ENCODE data around the gene IL6. TPM values are rescaled to one million over a fixed set of nuclear protein-coding genes. Genes with fewer than 3 reads are reported as not detected.
"Not testable (repeated sequence)": the region's sequence is repeated elsewhere in the genome, so short reads cannot be mapped to it uniquely, and the experiment has no call there.

IL6 gene
- total RNA-seq, 2 experiments from 2014 or later = not detected

DNA sequence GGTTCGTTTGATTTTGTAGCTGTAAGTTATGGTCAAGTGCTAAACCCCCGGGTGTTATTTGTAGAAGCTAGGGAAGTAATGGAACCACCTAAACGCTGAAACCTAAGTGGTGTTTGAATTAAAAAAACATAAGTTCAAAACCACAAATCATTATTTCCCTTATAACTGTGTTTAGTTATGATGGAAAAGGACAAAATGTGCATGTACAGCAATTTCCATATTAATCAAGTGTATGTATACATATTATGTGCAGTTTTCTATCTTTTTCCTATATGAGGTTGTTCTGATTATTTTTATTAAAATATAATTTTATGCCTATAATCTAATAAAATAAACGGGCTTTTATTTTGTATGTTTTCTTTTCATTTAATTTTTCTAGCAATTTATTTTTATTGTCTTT lies 45.9 kb downstream of the IL6 start:
- no peak overlapping the region for H3K27ac ChIP-seq (ENCODE audit: low read depth in 1 of 2, low read length in 2 of 2)
- Mint-ChIP-seq H3K36me3 (ENCODE audit: low read depth) (no peaks in the 10 kb centered on the region), H3K27ac (no peak overlapping the region), H3K4me3 (no peak overlapping the region), H3K9me3 (no peaks in the 10 kb centered on the region), H3K27me3 (peaks cover 27% of the 10 kb centered on the region), H3K4me1 (ENCODE audit: low read depth) (no peaks in the 10 kb centered on the region)
- ChIA-PET POLR2A (no interaction called here), CTCF (interaction anchor here (1.8 kb wide), 1 partner anchor 9 kb away, joined by 4 read pairs; no protein-coding TSS in a partner anchor)
- ATAC-seq (ENCODE audit: poor library complexity) (no peak), DNase-seq (no peak)
- H3K4me3 ChIP-seq (ENCODE audit: low read length) = no peak overlapping the region
- H3K9me3 ChIP-seq (ENCODE audit: control insufficient read depth in 1 of 2, insufficient read depth in 1 of 2, low read length in 2 of 2) = no peaks in the 10 kb centered on the region
- no peaks in the 10 kb centered on the region for H3K4me1 ChIP-seq (ENCODE audit: insufficient read depth, low read length)
- TF ChIP-seq, protein P1, sequence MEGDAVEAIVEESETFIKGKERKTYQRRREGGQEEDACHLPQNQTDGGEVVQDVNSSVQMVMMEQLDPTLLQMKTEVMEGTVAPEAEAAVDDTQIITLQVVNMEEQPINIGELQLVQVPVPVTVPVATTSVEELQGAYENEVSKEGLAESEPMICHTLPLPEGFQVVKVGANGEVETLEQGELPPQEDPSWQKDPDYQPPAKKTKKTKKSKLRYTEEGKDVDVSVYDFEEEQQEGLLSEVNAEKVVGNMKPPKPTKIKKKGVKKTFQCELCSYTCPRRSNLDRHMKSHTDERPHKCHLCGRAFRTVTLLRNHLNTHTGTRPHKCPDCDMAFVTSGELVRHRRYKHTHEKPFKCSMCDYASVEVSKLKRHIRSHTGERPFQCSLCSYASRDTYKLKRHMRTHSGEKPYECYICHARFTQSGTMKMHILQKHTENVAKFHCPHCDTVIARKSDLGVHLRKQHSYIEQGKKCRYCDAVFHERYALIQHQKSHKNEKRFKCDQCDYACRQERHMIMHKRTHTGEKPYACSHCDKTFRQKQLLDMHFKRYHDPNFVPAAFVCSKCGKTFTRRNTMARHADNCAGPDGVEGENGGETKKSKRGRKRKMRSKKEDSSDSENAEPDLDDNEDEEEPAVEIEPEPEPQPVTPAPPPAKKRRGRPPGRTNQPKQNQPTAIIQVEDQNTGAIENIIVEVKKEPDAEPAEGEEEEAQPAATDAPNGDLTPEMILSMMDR (IDR thresholded peaks at IDR 0.05) = no peak
- intact Hi-C loops (cut with DNase I, micrococcal nuclease) = no loop called here
- H3K36me3 ChIP-seq (ENCODE audit: insufficient read depth, low read length) = no peaks in the 10 kb centered on the region
- peaks cover 0 to 7% of the 10 kb centered on the region in 2 experiments for H3K27me3 ChIP-seq (ENCODE audit: control insufficient read depth in 1 of 2, insufficient read depth in 2 of 2, low read length in 2 of 2)

DNA sequence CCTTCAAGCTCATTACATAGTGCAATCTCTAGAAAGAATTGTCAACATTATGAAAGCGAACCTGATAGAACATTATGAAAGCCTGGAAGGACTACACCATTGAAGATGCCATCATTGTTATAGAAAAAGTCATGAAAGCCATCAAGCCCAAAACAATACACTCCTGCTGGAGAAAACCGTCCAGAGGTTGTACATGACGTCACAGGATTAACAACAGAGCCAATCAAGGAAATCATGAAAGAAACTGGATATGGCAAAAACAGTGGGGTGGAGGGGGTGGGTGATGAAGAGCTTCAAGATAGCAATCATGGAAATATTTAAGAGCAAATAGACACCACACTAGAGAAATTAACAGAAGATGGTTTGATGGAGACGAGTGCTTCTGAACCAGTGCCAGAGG lies 50.0 kb downstream of the IL6 start:
- ChIA-PET CTCF (no interaction called here), POLR2A (no interaction called here)
- Histone ChIP-seq H3K4me3 (ENCODE audit: low read length) (no peak overlapping the region), H3K4me1 (ENCODE audit: insufficient read depth, low read length) (no peaks in the 10 kb centered on the region), H3K9me3 (ENCODE audit: control insufficient read depth in 1 of 2, insufficient read depth in 1 of 2, low read length in 2 of 2) (no peaks in the 10 kb centered on the region), H3K27ac (ENCODE audit: low read depth in 1 of 2, low read length in 2 of 2) (no peak overlapping the region), H3K36me3 (ENCODE audit: insufficient read depth, low read length) (no peaks in the 10 kb centered on the region), H3K27me3 (ENCODE audit: control insufficient read depth in 1 of 2, insufficient read depth in 2 of 2, low read length in 2 of 2) (peaks cover 0 to 5% of the 10 kb centered on the region in 2 experiments)
- intact Hi-C loops (cut with DNase I, micrococcal nuclease) = loop anchor here in 1 of 2 experiments (2.0 kb wide), 1 partner anchor 270 kb away; no protein-coding TSS in a partner anchor
- DNase-seq (no peak), ATAC-seq (ENCODE audit: poor library complexity) (no peak)
- no peak overlapping the region for H3K27ac Mint-ChIP-seq
- TF ChIP-seq, protein P1 (IDR thresholded peaks at IDR 0.05) = no peak
- peaks cover 10% of the 10 kb centered on the region for H3K27me3 Mint-ChIP-seq
- no peaks in the 10 kb centered on the region for H3K36me3 Mint-ChIP-seq (ENCODE audit: low read depth)
- H3K9me3 Mint-ChIP-seq = no peaks in the 10 kb centered on the region
- no peaks in the 10 kb centered on the region for H3K4me1 Mint-ChIP-seq (ENCODE audit: low read depth)
- no peak overlapping the region for H3K4me3 Mint-ChIP-seq

DNA sequence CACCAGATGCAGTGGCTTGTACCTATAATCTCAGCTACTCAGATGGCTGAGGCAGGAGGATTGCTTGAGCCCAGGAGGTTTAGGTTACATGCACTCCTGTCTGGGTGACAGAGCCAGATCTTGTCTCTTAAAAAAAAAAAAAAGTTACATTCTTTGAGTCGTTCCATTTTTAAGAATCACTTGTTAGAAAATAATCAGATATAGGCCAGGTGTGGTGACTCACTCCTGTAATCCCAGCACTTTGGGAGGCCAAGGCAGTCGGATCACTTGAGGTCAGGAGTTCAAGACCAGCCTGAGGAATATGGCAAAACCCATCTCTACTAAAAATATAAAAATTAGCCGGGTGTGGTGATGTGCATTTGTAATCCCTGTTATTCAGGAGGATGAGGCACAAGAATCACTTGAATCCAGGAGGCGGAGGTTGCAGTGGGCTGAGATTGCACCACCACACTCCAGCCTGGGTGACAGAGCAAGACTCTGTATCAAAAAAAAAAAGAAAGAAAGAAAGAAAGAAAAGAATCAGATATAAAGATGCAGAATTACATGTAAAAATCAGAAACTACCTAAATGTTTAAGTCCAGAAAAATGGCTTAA lies 52.8 kb downstream of the IL6 start:
- CTCF ChIA-PET = interaction anchor here (1.5 kb wide), 1 partner anchor 276 kb away, joined by 3 read pairs; no protein-coding TSS in a partner anchor
- H3K4me1 ChIP-seq (ENCODE audit: insufficient read depth, low read length); H3K27ac ChIP-seq (ENCODE audit: low read depth in 1 of 2, low read length in 2 of 2); POLR2A ChIA-PET; H3K4me1 Mint-ChIP-seq (ENCODE audit: low read depth); H3K4me3 ChIP-seq (ENCODE audit: low read length); H3K36me3 Mint-ChIP-seq (ENCODE audit: low read depth); H3K9me3 Mint-ChIP-seq; H3K4me3 Mint-ChIP-seq; H3K9me3 ChIP-seq (ENCODE audit: control insufficient read depth in 1 of 2, insufficient read depth in 1 of 2, low read length in 2 of 2); ATAC-seq (ENCODE audit: poor library complexity); H3K27me3 ChIP-seq (ENCODE audit: control insufficient read depth in 1 of 2, insufficient read depth in 2 of 2, low read length in 2 of 2); H3K27me3 Mint-ChIP-seq; DNase-seq; H3K36me3 ChIP-seq (ENCODE audit: insufficient read depth, low read length); H3K27ac Mint-ChIP-seq; intact Hi-C loops (cut with DNase I, micrococcal nuclease): not testable (repeated sequence)

DNA sequence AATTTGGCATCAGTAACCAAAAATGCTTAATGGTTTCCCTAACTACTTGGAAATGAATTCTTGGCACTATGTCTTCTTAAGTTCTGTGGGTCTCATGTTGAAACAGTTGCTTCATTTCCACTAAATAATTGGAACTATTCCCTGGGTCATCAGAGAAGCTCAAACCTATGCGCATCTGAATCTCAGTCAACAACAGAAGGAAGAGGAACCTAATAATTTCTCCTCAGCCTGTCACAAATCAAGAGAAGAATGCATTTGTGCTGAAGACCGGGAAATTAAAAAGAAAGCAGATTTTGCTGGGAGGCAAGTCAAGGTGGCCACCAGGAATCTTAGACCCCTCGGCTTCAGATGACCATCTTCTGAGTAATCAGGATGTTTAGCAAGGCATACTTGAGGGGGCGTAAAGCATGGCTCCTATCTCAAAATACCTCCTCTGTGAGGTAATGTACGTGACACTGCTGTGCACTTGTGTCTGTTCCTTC lies 54.3 kb downstream of the IL6 start:
- Histone ChIP-seq H3K27ac (ENCODE audit: low read depth in 1 of 2, low read length in 2 of 2) (no peak overlapping the region), H3K9me3 (ENCODE audit: control insufficient read depth in 1 of 2, insufficient read depth in 1 of 2, low read length in 2 of 2) (no peaks in the 10 kb centered on the region), H3K36me3 (ENCODE audit: insufficient read depth, low read length) (no peaks in the 10 kb centered on the region), H3K4me1 (ENCODE audit: insufficient read depth, low read length) (no peaks in the 10 kb centered on the region), H3K4me3 (ENCODE audit: low read length) (no peak overlapping the region), H3K27me3 (ENCODE audit: control insufficient read depth in 1 of 2, insufficient read depth in 2 of 2, low read length in 2 of 2) (no peaks in the 10 kb centered on the region)
- no peaks in the 10 kb centered on the region for H3K36me3 Mint-ChIP-seq (ENCODE audit: low read depth)
- no peak overlapping the region for H3K4me3 Mint-ChIP-seq
- ATAC-seq (ENCODE audit: poor library complexity) = no peak
- TF ChIP-seq, protein P1 (IDR thresholded peaks at IDR 0.05) = no peak
- ChIA-PET POLR2A (no interaction called here), CTCF (interaction anchor here (1.4 kb wide), 1 partner anchor 9 kb away, joined by 4 read pairs; no protein-coding TSS in a partner anchor)
- intact Hi-C loops (cut with DNase I, micrococcal nuclease) = no loop called here
- H3K27ac Mint-ChIP-seq = no peak overlapping the region
- no peaks in the 10 kb centered on the region for H3K9me3 Mint-ChIP-seq
- no peak for DNase-seq
- H3K4me1 Mint-ChIP-seq (ENCODE audit: low read depth) = no peaks in the 10 kb centered on the region
- peaks cover 5% of the 10 kb centered on the region for H3K27me3 Mint-ChIP-seq
